ENCODE measurements around the gene PLD6.
"Not testable (repeated sequence)": the region's sequence is repeated elsewhere in the genome, so short reads cannot be mapped to it uniquely, and the experiment has no call there.

Gene PLD6

DNA sequence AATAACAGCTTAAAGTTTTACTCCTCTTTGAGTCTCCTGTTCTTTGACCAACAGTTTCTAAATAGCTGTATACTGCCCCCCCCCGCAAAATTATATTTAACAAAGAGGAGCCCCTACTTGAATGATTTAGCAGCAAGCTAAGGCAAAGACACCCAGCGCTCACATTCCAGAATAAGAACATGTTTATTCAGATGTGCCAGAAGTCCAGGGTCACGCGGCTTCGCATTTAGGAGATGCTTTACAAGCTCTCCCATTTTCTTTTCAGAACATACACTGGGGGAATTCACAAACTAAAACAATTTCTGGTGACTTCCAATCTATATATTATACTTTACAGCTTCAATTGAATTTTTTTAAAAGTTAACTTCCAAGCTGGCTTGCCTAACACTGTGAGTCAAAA is 5.3 kb downstream of the PLD6 start:
- no peak for DNase-seq (ENCODE audit: extremely low spot score)
- CTCF ChIA-PET: no interaction called here
- TF ChIP-seq ELF4 (IDR thresholded peaks at IDR 0.05): no peak
- no peak for TF ChIP-seq ARNT (IDR thresholded peaks at IDR 0.05)
- no peak for TF ChIP-seq BHLHE40 (IDR thresholded peaks at IDR 0.05; ENCODE audit: borderline replicate concordance)
- no peak for TF ChIP-seq NFRKB (IDR thresholded peaks at IDR 0.05)
- TF ChIP-seq FOXM1 (IDR thresholded peaks at IDR 0.05; ENCODE audit: borderline replicate concordance): no peak
- no peak for TF ChIP-seq L3MBTL2 (conservative IDR thresholded peaks at IDR 0.05)
- no peak for TF ChIP-seq HDGF (IDR thresholded peaks at IDR 0.05; ENCODE audit: borderline replicate concordance)
- no peak for TF ChIP-seq TARDBP (IDR thresholded peaks at IDR 0.05)
- no peak for TF ChIP-seq FOXK2 (IDR thresholded peaks at IDR 0.05)
- TF ChIP-seq SP1 (IDR thresholded peaks at IDR 0.05): no peak
- TF ChIP-seq, protein P1, sequence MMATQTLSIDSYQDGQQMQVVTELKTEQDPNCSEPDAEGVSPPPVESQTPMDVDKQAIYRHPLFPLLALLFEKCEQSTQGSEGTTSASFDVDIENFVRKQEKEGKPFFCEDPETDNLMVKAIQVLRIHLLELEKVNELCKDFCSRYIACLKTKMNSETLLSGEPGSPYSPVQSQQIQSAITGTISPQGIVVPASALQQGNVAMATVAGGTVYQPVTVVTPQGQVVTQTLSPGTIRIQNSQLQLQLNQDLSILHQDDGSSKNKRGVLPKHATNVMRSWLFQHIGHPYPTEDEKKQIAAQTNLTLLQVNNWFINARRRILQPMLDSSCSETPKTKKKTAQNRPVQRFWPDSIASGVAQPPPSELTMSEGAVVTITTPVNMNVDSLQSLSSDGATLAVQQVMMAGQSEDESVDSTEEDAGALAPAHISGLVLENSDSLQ (IDR thresholded peaks at IDR 0.05): no peak
- no peak for TF ChIP-seq ZNF384 (IDR thresholded peaks at IDR 0.05)
- no peak for TF ChIP-seq CTBP1 (IDR thresholded peaks at IDR 0.05; ENCODE audit: borderline replicate concordance)
- POLR2A ChIA-PET: interaction anchor here (1.3 to 1.4 kb wide), 2 partner anchors 9 to 17 kb away, joined by 3 to 4 read pairs; no protein-coding TSS in a partner anchor

DNA sequence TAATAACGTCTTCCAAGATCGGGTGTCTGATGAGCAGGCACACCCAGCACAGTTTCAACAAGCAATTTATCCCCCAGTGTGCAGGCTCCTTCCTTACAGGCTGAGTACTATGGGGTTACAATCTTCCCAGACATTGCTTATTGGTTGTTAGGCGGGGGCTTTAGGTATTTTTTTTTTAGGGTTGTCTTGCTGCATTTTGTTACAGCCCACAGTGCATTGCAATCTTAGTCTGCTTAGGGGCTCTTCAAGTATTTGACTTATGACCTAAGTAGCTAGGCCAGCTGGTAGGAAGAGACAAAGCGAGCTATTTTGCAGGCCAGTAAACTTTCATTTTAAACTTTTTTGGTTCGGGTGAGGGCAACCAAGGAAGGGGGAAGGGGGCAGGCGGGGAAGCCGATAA is 5.8 kb downstream of the PLD6 start:
- ChIA-PET CTCF (no interaction called here), POLR2A (interaction anchor here (1.3 to 1.4 kb wide), 2 partner anchors 9 to 16 kb away, joined by 3 to 4 read pairs; no protein-coding TSS in a partner anchor)
- no peak for DNase-seq (ENCODE audit: extremely low spot score)
- no peak for TF ChIP-seq FOXK2 (IDR thresholded peaks at IDR 0.05)
- no peak for TF ChIP-seq FOXM1 (IDR thresholded peaks at IDR 0.05; ENCODE audit: borderline replicate concordance)
- no peak for TF ChIP-seq L3MBTL2 (conservative IDR thresholded peaks at IDR 0.05)
- TF ChIP-seq SP1 (IDR thresholded peaks at IDR 0.05): no peak
- no peak for TF ChIP-seq FOXA1 (IDR thresholded peaks at IDR 0.05)
- TF ChIP-seq LEF1 (IDR thresholded peaks at IDR 0.05; ENCODE audit: borderline replicate concordance): no peak
- no peak for TF ChIP-seq ARNT (IDR thresholded peaks at IDR 0.05)
- no peak for TF ChIP-seq HDGF (IDR thresholded peaks at IDR 0.05; ENCODE audit: borderline replicate concordance)
- no peak for TF ChIP-seq BHLHE40 (IDR thresholded peaks at IDR 0.05; ENCODE audit: borderline replicate concordance)
- no peak for TF ChIP-seq ZNF384 (IDR thresholded peaks at IDR 0.05)
- no peak for TF ChIP-seq ELF4 (IDR thresholded peaks at IDR 0.05)
- TF ChIP-seq SUZ12 (IDR thresholded peaks at IDR 0.05): no peak

DNA sequence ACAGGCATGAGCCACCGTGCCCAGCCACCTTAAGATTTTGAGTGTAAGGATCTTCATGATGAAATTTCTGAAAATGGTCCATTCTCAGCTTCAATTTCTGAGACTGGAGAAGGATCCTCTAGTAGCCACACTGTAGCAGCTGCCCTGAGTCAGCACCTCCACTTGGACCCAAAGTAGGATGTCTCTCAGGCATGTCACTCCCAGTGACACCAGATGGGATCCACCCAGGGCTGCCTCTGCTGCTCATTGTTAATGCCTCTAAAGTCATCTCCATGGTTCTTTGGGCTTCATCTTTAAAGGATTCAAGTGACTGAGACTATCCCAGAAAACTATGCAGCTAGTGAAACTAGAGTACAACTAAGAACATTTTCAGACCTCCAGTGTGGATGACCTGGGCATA is 7.9 kb downstream of the PLD6 start:
- POLR2A ChIA-PET: no interaction called here
- CTCF ChIA-PET: no interaction called here
- TF ChIP-seq LEF1 (IDR thresholded peaks at IDR 0.05; ENCODE audit: borderline replicate concordance): no peak
- no peak for DNase-seq (ENCODE audit: extremely low spot score)

DNA sequence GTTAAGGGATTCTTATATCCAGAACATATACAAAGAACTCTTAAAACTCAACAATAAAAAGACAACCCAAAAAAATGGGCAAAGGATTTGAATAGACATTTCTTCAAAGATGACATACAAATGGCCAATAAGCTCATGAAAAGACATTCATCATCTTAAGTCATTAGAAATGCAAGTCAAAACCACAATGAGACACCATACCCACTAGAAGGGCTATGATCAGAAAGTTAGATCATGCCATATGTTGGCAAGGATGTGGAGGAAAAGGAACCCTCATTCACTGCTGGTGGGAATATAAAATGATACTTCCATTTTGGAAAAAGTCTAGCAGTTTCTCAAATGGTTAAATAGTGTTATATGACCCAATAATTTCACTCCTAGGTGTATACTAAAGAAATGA is 9.4 kb downstream of the PLD6 start:
- DNase-seq (ENCODE audit: extremely low spot score): no peak
- ChIA-PET POLR2A (no interaction called here), CTCF (no interaction called here)
- TF ChIP-seq FOXA1 (IDR thresholded peaks at IDR 0.05) (no peak), NFRKB (IDR thresholded peaks at IDR 0.05) (no peak), LEF1 (IDR thresholded peaks at IDR 0.05; ENCODE audit: borderline replicate concordance) (no peak), L3MBTL2 (conservative IDR thresholded peaks at IDR 0.05) (no peak), SP1 (IDR thresholded peaks at IDR 0.05) (no peak), FOXK2 (IDR thresholded peaks at IDR 0.05) (no peak), BHLHE40 (IDR thresholded peaks at IDR 0.05; ENCODE audit: borderline replicate concordance) (no peak), CTBP1 (IDR thresholded peaks at IDR 0.05; ENCODE audit: borderline replicate concordance) (no peak), ARNT (IDR thresholded peaks at IDR 0.05) (no peak), HDGF (IDR thresholded peaks at IDR 0.05; ENCODE audit: borderline replicate concordance) (no peak), ELF4 (IDR thresholded peaks at IDR 0.05) (no peak), ZNF384 (IDR thresholded peaks at IDR 0.05) (no peak), SUZ12 (IDR thresholded peaks at IDR 0.05) (no peak)
- TF ChIP-seq, protein P1 (IDR thresholded peaks at IDR 0.05): no peak

DNA sequence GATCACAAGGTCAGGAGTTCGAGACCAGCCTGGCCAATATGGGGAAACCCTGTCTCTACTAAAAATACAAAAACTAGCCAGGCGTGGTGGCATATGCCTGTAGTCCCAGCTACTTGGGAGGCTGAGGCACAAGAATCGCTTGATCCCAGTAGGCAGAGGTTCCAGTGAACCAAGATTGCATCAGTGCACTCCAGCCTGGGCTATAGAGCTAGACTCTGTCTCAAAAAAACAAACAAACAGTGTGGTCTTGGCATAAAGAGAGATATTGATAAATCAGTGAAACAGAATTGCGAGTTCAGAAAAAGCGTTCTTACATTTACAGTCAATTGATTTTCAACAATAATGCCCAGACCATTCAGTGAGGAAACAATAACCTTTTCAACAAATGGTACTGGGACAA is 10.7 kb downstream of the PLD6 start:
- POLR2A ChIA-PET; DNase-seq (ENCODE audit: extremely low spot score): not testable (repeated sequence)
- CTCF ChIA-PET: interaction anchor here (0.7 kb wide), 1 partner anchor 54 kb away, joined by 5 read pairs; no protein-coding TSS in a partner anchor

DNA sequence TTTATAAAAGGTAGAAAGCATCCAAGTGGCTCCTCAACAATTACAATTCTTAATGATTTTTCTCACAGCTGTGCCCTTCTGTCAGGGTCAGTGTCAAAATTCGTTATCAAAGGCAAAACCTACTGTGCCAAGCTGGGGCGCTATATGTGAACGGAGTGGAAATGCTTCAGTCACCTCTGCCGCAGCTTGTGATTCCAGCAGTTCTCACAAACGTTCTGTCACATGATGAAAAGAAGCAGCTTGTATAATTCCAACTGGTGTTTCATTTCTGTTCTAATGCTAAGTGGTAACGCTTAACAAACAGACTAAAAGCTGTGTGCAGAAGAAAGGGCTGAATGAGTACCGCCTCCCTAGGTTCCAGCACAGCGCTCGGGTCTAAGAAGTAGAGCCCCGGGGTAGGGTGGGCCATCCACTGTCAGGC is 14.2 kb downstream of the PLD6 start:
- CTCF ChIA-PET: no interaction called here
- POLR2A ChIA-PET: interaction anchor here (1.3 kb wide), 1 partner anchor 9 kb away, joined by 3 read pairs; no protein-coding TSS in a partner anchor
- TF ChIP-seq LEF1 (IDR thresholded peaks at IDR 0.05; ENCODE audit: borderline replicate concordance) (no peak), SP1 (IDR thresholded peaks at IDR 0.05) (no peak), SUZ12 (IDR thresholded peaks at IDR 0.05) (no peak), ZNF384 (IDR thresholded peaks at IDR 0.05) (no peak), BHLHE40 (IDR thresholded peaks at IDR 0.05; ENCODE audit: borderline replicate concordance) (no peak), FOXM1 (IDR thresholded peaks at IDR 0.05; ENCODE audit: borderline replicate concordance) (no peak), FOXK2 (IDR thresholded peaks at IDR 0.05) (no peak), L3MBTL2 (conservative IDR thresholded peaks at IDR 0.05) (no peak), ELF4 (IDR thresholded peaks at IDR 0.05) (no peak), ARNT (IDR thresholded peaks at IDR 0.05) (no peak), CTBP1 (IDR thresholded peaks at IDR 0.05; ENCODE audit: borderline replicate concordance) (no peak), HDGF (IDR thresholded peaks at IDR 0.05; ENCODE audit: borderline replicate concordance) (no peak), FOXA1 (IDR thresholded peaks at IDR 0.05) (no peak), TARDBP (IDR thresholded peaks at IDR 0.05) (no peak), NFRKB (IDR thresholded peaks at IDR 0.05) (no peak)
- TF ChIP-seq, protein P1 (IDR thresholded peaks at IDR 0.05): no peak
- no peak for DNase-seq (ENCODE audit: extremely low spot score)

All from HEK293T (cell line).